GM23248 (cell line): Measurements from ENCODE around the gene ZNF200. TPM values are rescaled to one million over a fixed set of nuclear protein-coding genes. Genes with fewer than 3 reads are reported as not detected.

Source experiments
- DNase-seq: peaks from one replicate; pipeline ENCODE4 v3.0.0-alpha.2; 2015
- H2AFZ ChIP-seq: fragments of 200-600 bp; sonication (generic); 2 replicates; pipeline ENCODE4 v1.6.1; 2016; ENCODE audit warnings: antibody characterized with exemption
- H3F3A ChIP-seq: fragments of 200-600 bp; sonication (generic); 2 replicates; pipeline ENCODE4 v1.6.1; 2016; ENCODE audit warnings: mild to moderate bottlenecking, antibody characterized with exemption, mixed run types; ENCODE audit not compliant: insufficient read depth
- H3K27ac ChIP-seq: fragments of 200-600 bp; sonication (generic); 2 replicates; pipeline ENCODE4 v1.5.1; 2016; ENCODE audit warnings: mild to moderate bottlenecking
- H3K27me3 ChIP-seq: fragments of 200-600 bp; sonication (generic); replicated peaks from 2 replicates; pipeline ENCODE4 v1.6.1; 2016; ENCODE audit warnings: mild to moderate bottlenecking; ENCODE audit not compliant: insufficient read depth
- H3K36me3 ChIP-seq: fragments of 200-600 bp; sonication (generic); 2 replicates; pipeline ENCODE4 v1.6.1; 2016; ENCODE audit warnings: low read depth, mild to moderate bottlenecking
- H3K4me1 ChIP-seq: fragments of 200-600 bp; sonication (generic); 2 replicates; pipeline ENCODE4 v1.6.1; 2016; ENCODE audit warnings: mild to moderate bottlenecking; ENCODE audit not compliant: insufficient read depth
- H3K4me2 ChIP-seq: fragments of 200-600 bp; sonication (generic); one replicate; pipeline ENCODE4 v1.6.1; 2016; ENCODE audit warnings: mild to moderate bottlenecking; ENCODE audit not compliant: unreplicated experiment
- H3K4me3 ChIP-seq: fragments of 200-600 bp; sonication (generic); 2 replicates; pipeline ENCODE4 v1.5.1; 2016; ENCODE audit warnings: mild to moderate bottlenecking
- H3K79me2 ChIP-seq: fragments of 200-600 bp; sonication (generic); 2 replicates; pipeline ENCODE4 v1.6.1; 2016; ENCODE audit warnings: mild to moderate bottlenecking; ENCODE audit not compliant: insufficient read depth
- H3K9ac ChIP-seq: fragments of 200-600 bp; sonication (generic); 2 replicates; pipeline ENCODE4 v1.6.1; 2016; ENCODE audit warnings: mild to moderate bottlenecking
- H3K9me2 ChIP-seq: fragments of 200-600 bp; sonication (generic); 2 replicates; pipeline ENCODE4 v1.6.1; 2016; ENCODE audit warnings: mixed run types, mild to moderate bottlenecking, moderate library complexity; ENCODE audit not compliant: insufficient read depth
- H3K9me3 ChIP-seq: fragments of 200-600 bp; sonication (generic); one replicate; pipeline ENCODE4 v1.6.1; 2017; ENCODE audit warnings: low read depth
- H4K20me1 ChIP-seq: fragments of 200-600 bp; sonication (generic); 2 replicates; pipeline ENCODE4 v1.6.0; 2016; ENCODE audit not compliant: insufficient read depth
- EZH2 ChIP-seq: fragments of 200-600 bp; sonication (generic); IDR thresholded peaks from 2 replicates; pipeline ENCODE4 v1.6.1; 2018; ENCODE audit warnings: antibody characterized with exemption, mild to moderate bottlenecking; ENCODE audit not compliant: insufficient read depth, poor library complexity, severe bottlenecking
- EZH2phosphoT487 ChIP-seq: fragments of 200-600 bp; sonication (generic); IDR thresholded peaks from 2 replicates; pipeline ENCODE4 v1.6.1; 2018; ENCODE audit warnings: antibody characterized with exemption, moderate library complexity, mild to moderate bottlenecking, low read depth; ENCODE audit not compliant: insufficient read depth
- WGBS, 2 experiments: methylation state at CpG; one replicate each; pipeline ENCODE4 v1.1.6; 2015 to 2017; ENCODE audit warnings: low lambda C conversion rate in 2 of 2, low coverage in 1 of 2; ENCODE audit errors: missing lambda C conversion rate in 2 of 2; 5-methylcytosine and 5-hydroxymethylcytosine counted together
- in situ Hi-C: fragments of 300-500 bp; cut with MboI; formaldehyde crosslinking; loops from 2 replicates; pipeline ENCODE4 v1.15.0; 2020
- polyA plus RNA-seq: library from polyadenylated mRNA; unstranded; fragments of >200 nt; fragmentation: Nextera tagmentation; extraction: Ambion mirVana; gene quantifications from 2 replicates; pipeline ENCODE4 v1.2.1, GENCODE V29; 2016
- total RNA-seq: library from RNA; depleted of rRNA; stranded (reverse); fragments of >200 nt; shearing (Covaris generic); gene quantifications from 2 replicates; pipeline ENCODE4 v1.2.3, GENCODE V29; 2014

The ZNF200 gene
- total and polyA plus RNA-seq, 2 experiments from 2014 or later, result 7.8 to 10.3 TPM

DNA sequence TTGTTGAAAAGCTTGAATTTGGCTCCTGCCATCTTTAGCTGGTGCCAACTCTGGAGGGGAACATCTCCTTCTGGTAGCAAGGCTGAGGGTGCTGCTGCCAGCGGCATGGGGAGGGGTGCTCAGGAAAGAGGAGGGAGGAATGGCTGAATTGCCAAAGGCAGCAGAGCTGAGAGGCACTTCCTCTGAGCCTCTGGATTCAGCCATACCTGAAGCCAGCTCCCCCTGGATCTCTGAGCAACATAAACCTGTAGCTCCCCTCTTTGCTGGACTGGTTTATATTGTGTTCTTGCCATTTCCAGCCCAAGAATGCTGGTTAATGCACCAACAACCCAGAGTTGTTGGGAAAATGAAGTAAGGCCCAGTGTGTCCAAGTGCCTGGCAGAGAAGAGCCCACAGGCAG, 14.1 kb upstream of the ZNF200 start:
- H3K36me3 ChIP-seq, result no peaks in the 10 kb centered on the region
- H3K27me3 ChIP-seq, result no peaks in the 10 kb centered on the region; the same call in none of the 2 replicates
- H2AFZ ChIP-seq, result no peak overlapping the region
- no peaks in the 10 kb centered on the region for H3K4me1 ChIP-seq
- H3K27ac ChIP-seq, result no peak overlapping the region
- WGBS, 2 experiments, result 58 to 59% methylated on average over 1 of the region's 1 CpG
- in situ Hi-C loops, result no loop called here
- no peak for DNase-seq
- H4K20me1 ChIP-seq, result no peaks in the 10 kb centered on the region
- no peaks in the 10 kb centered on the region for H3F3A ChIP-seq
- H3K4me3 ChIP-seq, result no peak overlapping the region
- H3K9ac ChIP-seq, result no peak overlapping the region
- no peak for TF ChIP-seq EZH2phosphoT487
- TF ChIP-seq EZH2, result no peak
- no peak overlapping the region for H3K4me2 ChIP-seq
- H3K9me3 ChIP-seq, result no peaks in the 10 kb centered on the region
- H3K79me2 ChIP-seq, result no peaks in the 10 kb centered on the region
- no peaks in the 10 kb centered on the region for H3K9me2 ChIP-seq

DNA sequence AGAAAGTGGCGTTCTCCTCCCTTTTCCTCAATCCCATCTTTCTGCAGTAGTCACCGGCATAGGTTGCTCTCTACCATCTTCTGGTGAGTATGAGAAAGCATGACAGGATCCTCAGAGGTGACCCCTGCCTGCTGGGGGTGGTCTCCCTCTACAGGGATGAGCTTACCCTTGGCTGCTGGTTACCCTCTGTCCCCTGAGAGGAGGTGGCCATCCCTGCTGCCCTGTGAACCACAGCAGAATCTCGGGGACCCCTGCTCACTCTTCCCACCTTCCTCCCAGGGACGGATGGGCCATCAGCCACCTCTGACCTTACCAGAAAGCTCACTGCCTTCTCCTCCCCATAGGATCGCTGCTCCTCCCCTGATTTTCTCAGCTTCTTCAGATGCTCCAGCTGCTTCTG, 13.6 kb upstream of the ZNF200 start:
- no peaks in the 10 kb centered on the region for H3K36me3 ChIP-seq
- H3K4me3 ChIP-seq, result no peak overlapping the region
- H3K9me2 ChIP-seq, result no peaks in the 10 kb centered on the region
- in situ Hi-C loops, result no loop called here
- H3F3A ChIP-seq, result no peaks in the 10 kb centered on the region
- DNase-seq, result no peak
- no peak overlapping the region for H3K9ac ChIP-seq
- TF ChIP-seq EZH2phosphoT487 (no peak), EZH2 (no peak)
- no peak overlapping the region for H3K4me2 ChIP-seq
- no peaks in the 10 kb centered on the region for H3K79me2 ChIP-seq
- no peak overlapping the region for H3K27ac ChIP-seq
- H3K9me3 ChIP-seq, result no peaks in the 10 kb centered on the region
- H3K27me3 ChIP-seq, result no peaks in the 10 kb centered on the region; the same call in none of the 2 replicates
- no peaks in the 10 kb centered on the region for H4K20me1 ChIP-seq
- H2AFZ ChIP-seq, result no peak overlapping the region
- H3K4me1 ChIP-seq, result no peaks in the 10 kb centered on the region
- 48% methylated on average over 5 of the region's 5 CpGs for WGBS, 2 experiments

DNA sequence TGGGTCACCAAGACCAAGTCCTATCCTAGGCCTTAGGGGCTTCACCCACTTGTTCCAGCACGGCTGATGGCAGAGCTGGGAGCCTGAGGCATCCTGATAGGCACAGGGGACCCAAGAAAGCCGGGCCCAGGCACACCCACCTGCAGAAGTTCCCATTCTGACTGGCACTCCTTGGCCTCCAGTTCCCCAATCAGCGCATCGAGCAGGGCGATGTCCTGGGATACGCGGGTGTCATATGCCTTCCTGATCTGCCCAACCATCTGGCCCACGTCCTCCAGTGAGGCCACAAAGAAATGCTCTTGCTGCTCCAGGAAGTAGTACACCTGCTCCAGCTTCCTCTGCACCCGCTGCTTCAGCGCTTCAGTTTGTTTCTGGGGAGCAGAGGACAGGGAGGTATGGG, 11.9 kb upstream of the ZNF200 start:
- Histone ChIP-seq H3K36me3 (no peaks in the 10 kb centered on the region), H3F3A (no peaks in the 10 kb centered on the region), H3K9me3 (no peaks in the 10 kb centered on the region), H3K9me2 (no peaks in the 10 kb centered on the region), H2AFZ (no peak overlapping the region), H3K27me3 (no peaks in the 10 kb centered on the region; the same call in none of the 2 replicates), H3K79me2 (no peaks in the 10 kb centered on the region), H3K4me3 (no peak overlapping the region), H3K4me1 (no peaks in the 10 kb centered on the region), H4K20me1 (no peaks in the 10 kb centered on the region), H3K27ac (no peak overlapping the region), H3K4me2 (no peak overlapping the region), H3K9ac (no peak overlapping the region)
- TF ChIP-seq EZH2 (no peak), EZH2phosphoT487 (no peak)
- 70 to 75% methylated on average over 10 of the region's 10 CpGs for WGBS, 2 experiments
- in situ Hi-C loops, result no loop called here
- no peak for DNase-seq

DNA sequence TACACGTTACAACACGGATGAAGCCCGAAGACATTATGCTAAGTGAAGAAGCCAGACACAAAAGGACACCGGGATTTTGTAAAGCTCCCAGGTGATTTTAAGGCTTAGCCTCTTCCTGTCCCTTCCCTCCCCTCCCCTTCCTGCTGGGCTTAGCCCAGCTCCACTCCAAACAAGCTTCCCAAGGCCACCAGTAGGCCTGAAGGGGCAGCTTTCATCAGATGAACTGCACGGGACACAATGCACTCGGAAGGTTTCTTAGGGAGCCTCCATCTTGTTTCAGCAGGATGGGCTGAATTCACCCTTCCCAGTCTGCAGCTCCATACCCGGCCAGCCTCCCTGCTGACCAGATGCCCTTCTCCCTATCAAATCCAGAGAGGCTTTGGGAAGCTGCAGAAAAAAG, 11.0 kb upstream of the ZNF200 start:
- no peaks in the 10 kb centered on the region for H3K9me2 ChIP-seq
- H3F3A ChIP-seq, result no peaks in the 10 kb centered on the region
- no peak overlapping the region for H3K9ac ChIP-seq
- in situ Hi-C loops, result no loop called here
- no peak for TF ChIP-seq EZH2
- no peak for TF ChIP-seq EZH2phosphoT487
- no peak overlapping the region for H3K27ac ChIP-seq
- no peak overlapping the region for H2AFZ ChIP-seq
- H4K20me1 ChIP-seq, result no peaks in the 10 kb centered on the region
- no peaks in the 10 kb centered on the region; the same call in none of the 2 replicates for H3K27me3 ChIP-seq
- no peaks in the 10 kb centered on the region for H3K79me2 ChIP-seq
- 59 to 64% methylated on average over 7 of the region's 7 CpGs for WGBS, 2 experiments
- no peak overlapping the region for H3K4me3 ChIP-seq
- H3K9me3 ChIP-seq, result no peaks in the 10 kb centered on the region
- no peaks in the 10 kb centered on the region for H3K4me1 ChIP-seq
- no peaks in the 10 kb centered on the region for H3K36me3 ChIP-seq
- no peak for DNase-seq
- no peak overlapping the region for H3K4me2 ChIP-seq

DNA sequence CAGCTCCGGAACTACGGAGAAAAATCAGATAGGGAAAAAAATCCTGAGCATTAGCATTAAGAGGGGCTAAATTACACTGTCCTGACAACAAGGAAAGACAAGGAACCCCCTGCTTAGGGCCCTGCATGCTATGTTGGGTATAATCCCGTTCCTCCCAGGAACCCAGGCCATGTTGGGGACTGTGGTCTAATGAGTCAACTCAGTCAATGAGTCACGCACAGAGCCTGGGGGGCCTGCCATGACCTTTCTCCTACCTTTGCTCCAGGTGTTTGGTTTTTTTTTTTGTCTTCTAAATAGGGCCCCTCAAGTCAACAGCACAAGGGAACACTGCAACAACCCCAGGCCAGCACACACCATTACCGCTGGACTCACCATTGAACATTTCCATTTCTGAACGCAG, 8.9 kb upstream of the ZNF200 start:
- TF ChIP-seq EZH2phosphoT487, result no peak
- no peak for TF ChIP-seq EZH2
- Histone ChIP-seq H3K9ac (no peak overlapping the region), H3K9me2 (no peaks in the 10 kb centered on the region), H3K36me3 (no peaks in the 10 kb centered on the region), H3K27ac (no peak overlapping the region), H2AFZ (no peak overlapping the region), H3K4me1 (no peaks in the 10 kb centered on the region), H3K9me3 (no peaks in the 10 kb centered on the region), H3K79me2 (no peaks in the 10 kb centered on the region), H3K27me3 (no peaks in the 10 kb centered on the region; the same call in 1 of the 2 replicates), H3K4me2 (no peak overlapping the region), H4K20me1 (no peaks in the 10 kb centered on the region), H3K4me3 (no peak overlapping the region), H3F3A (no peaks in the 10 kb centered on the region)
- 60 to 64% methylated on average over 6 of the region's 6 CpGs for WGBS, 2 experiments
- in situ Hi-C loops, result no loop called here
- no peak for DNase-seq
